ENCODE results near the gene NISCH.

NISCH gene

GRCh38 chr3:52490939-52491526, 35.6 kb downstream of the NISCH start:
- DNase-seq (ENCODE audit: low spot score), result no peak

GRCh38 chr3:52492059-52492458, 36.7 kb downstream of the NISCH start:
- no peak for DNase-seq (ENCODE audit: low spot score)

- no peak for DNase-seq (ENCODE audit: low spot score)
Measured at GRCh38 chr3:52493232-52494017, 38.0 kb downstream of the NISCH start.

- no peak for DNase-seq (ENCODE audit: low spot score)
Measured at GRCh38 chr3:52494445-52494844, 39.0 kb downstream of the NISCH start.

GRCh38 chr3:52494886-52495495, 39.6 kb downstream of the NISCH start, which contains the start of gene STAB1:
STAB1 (plus strand) TSS chr3:52495338; CDS start chr3:52495414, 76 bp downstream.
- no peak for DNase-seq (ENCODE audit: low spot score)

- DNase-seq (ENCODE audit: low spot score), result peak; percentile 18
Measured at GRCh38 chr3:52495777-52496602, 40.6 kb downstream of the NISCH start.

GRCh38 chr3:52498137-52499054, 43.0 kb downstream of the NISCH start:
- DNase-seq (ENCODE audit: low spot score), result no peak

- no peak for DNase-seq (ENCODE audit: low spot score)
Measured at GRCh38 chr3:52501046-52501445, 45.6 kb downstream of the NISCH start.

- DNase-seq (ENCODE audit: low spot score), result no peak
Measured at GRCh38 chr3:52502001-52502400, 46.6 kb downstream of the NISCH start.

- no peak for DNase-seq (ENCODE audit: low spot score)
Measured at GRCh38 chr3:52502808-52503350, 47.5 kb downstream of the NISCH start.

GRCh38 chr3:52503788-52504424, 48.5 kb downstream of the NISCH start:
- no peak for DNase-seq (ENCODE audit: low spot score)

- no peak for DNase-seq (ENCODE audit: low spot score)
Measured at GRCh38 chr3:52504977-52505376, 49.6 kb downstream of the NISCH start.

- no peak for DNase-seq (ENCODE audit: low spot score)
Measured at GRCh38 chr3:52506266-52506966, 51.0 kb downstream of the NISCH start.

- DNase-seq (ENCODE audit: low spot score), result no peak
Measured at GRCh38 chr3:52507359-52507758, 52.0 kb downstream of the NISCH start.

GRCh38 chr3:52509753-52510328, 54.4 kb downstream of the NISCH start:
- DNase-seq (ENCODE audit: low spot score), result no peak

- DNase-seq (ENCODE audit: low spot score), result no peak
Measured at GRCh38 chr3:52511509-52511908, 56.1 kb downstream of the NISCH start.

GRCh38 chr3:52512105-52512504, 56.7 kb downstream of the NISCH start:
- no peak for DNase-seq (ENCODE audit: low spot score)

- no peak for DNase-seq (ENCODE audit: low spot score)
Measured at GRCh38 chr3:52512727-52513126, 57.3 kb downstream of the NISCH start.

- no peak for DNase-seq (ENCODE audit: low spot score)
Measured at GRCh38 chr3:52513281-52513680, 57.9 kb downstream of the NISCH start.

Data from RKO (cell line).